Smooth muscle cell (in vitro differentiated cells): ENCODE measurements around the gene SMTNL1. TPM values are rescaled to one million over a fixed set of nuclear protein-coding genes. Genes with fewer than 3 reads are reported as not detected.

ENCODE experiments used
- DNase-seq: peaks from one replicate; lab custom pipeline; 2025; ENCODE audit not compliant: unreplicated experiment; lab: John Stamatoyannopoulos, UW
- H2AFZ ChIP-seq: fragments of 200-600 bp; sonication (generic); 2 replicates; pipeline ENCODE4 v1.6.0; 2016; ENCODE audit warnings: antibody characterized with exemption, low read depth, mild to moderate bottlenecking
- H3F3A ChIP-seq: fragments of 200-600 bp; sonication (generic); 2 replicates; pipeline ENCODE4 v1.6.0; 2017; ENCODE audit warnings: antibody characterized with exemption, low read depth
- H3K27ac ChIP-seq: fragments of 200-600 bp; sonication (generic); 2 replicates; pipeline ENCODE4 v1.5.1; 2016; ENCODE audit warnings: low read depth, mild to moderate bottlenecking
- H3K27me3 ChIP-seq: fragments of 200-600 bp; sonication (generic); 2 replicates; pipeline ENCODE4 v1.6.1; 2016; ENCODE audit warnings: low read depth, mild to moderate bottlenecking
- H3K36me3 ChIP-seq: fragments of 200-600 bp; sonication (generic); 2 replicates; pipeline ENCODE4 v1.5.1; 2016; ENCODE audit warnings: low read depth
- H3K4me1 ChIP-seq: fragments of 200-600 bp; sonication (generic); 2 replicates; pipeline ENCODE4 v1.5.1; 2016; ENCODE audit warnings: low read depth
- H3K4me2 ChIP-seq: fragments of 200-600 bp; sonication (generic); 2 replicates; pipeline ENCODE4 v1.6.0; 2016; ENCODE audit warnings: mild to moderate bottlenecking
- H3K4me3 ChIP-seq: fragments of 200-600 bp; sonication (generic); 2 replicates; pipeline ENCODE4 v1.5.1; 2016; ENCODE audit warnings: mild to moderate bottlenecking
- H3K79me2 ChIP-seq: fragments of 200-600 bp; sonication (generic); 2 replicates; pipeline ENCODE4 v1.6.0; 2016; ENCODE audit warnings: low read depth, mild to moderate bottlenecking
- H3K9ac ChIP-seq: fragments of 200-600 bp; sonication (generic); 2 replicates; pipeline ENCODE4 v1.6.0; 2016; ENCODE audit warnings: low read depth
- H3K9me3 ChIP-seq: fragments of 200-600 bp; sonication (generic); replicated peaks from 2 replicates; pipeline ENCODE4 v1.5.1; 2016; ENCODE audit warnings: low read depth
- H4K20me1 ChIP-seq: fragments of 200-600 bp; sonication (generic); 2 replicates; pipeline ENCODE4 v1.6.0; 2016; ENCODE audit warnings: low read depth
- CTCF ChIP-seq: fragments of 200-600 bp; sonication (generic); IDR thresholded peaks from 2 replicates; pipeline ENCODE4 v1.5.1; 2017; ENCODE audit warnings: borderline replicate concordance, mild to moderate bottlenecking, antibody characterized with exemption; ENCODE audit not compliant: insufficient read depth, poor library complexity, severe bottlenecking
- WGBS: methylation state at CpG from one replicate; pipeline ENCODE4 v1.1.7; 2016; ENCODE audit warnings: low lambda C conversion rate; 5-methylcytosine and 5-hydroxymethylcytosine counted together
- polyA plus RNA-seq: library from polyadenylated mRNA; unstranded; fragments of >200 nt; fragmentation: Nextera tagmentation; extraction: Ambion mirVana; gene quantifications from 2 replicates; pipeline ENCODE4 v1.2.1, GENCODE V29; 2016
- total RNA-seq: library from RNA; depleted of rRNA; stranded (reverse); fragments of >200 nt; gene quantifications from 2 replicates; pipeline ENCODE4 v1.2.3, GENCODE V29; 2014

SMTNL1 gene
- total and polyA plus RNA-seq, 2 experiments from 2014 or later = not detected

GRCh38 chr11:57571606-57572005 is 34.2 kb downstream of the SMTNL1 start:
- Histone ChIP-seq H3K79me2 (no peaks in the 10 kb centered on the region), H3F3A (peaks cover 4% of the 10 kb centered on the region), H3K27me3 (no peaks in the 10 kb centered on the region), H3K9me3 (no peaks in the 10 kb centered on the region), H3K27ac (no peak overlapping the region), H3K9ac (no peak overlapping the region), H2AFZ (no peak overlapping the region), H3K36me3 (no peaks in the 10 kb centered on the region), H3K4me3 (no peak overlapping the region), H3K4me2 (no peak overlapping the region), H4K20me1 (no peaks in the 10 kb centered on the region), H3K4me1 (peaks cover 4% of the 10 kb centered on the region)
- DNase-seq = no peak
- TF ChIP-seq CTCF = no peak
- 88% methylated on average over 2 of the region's 2 CpGs for WGBS

- Histone ChIP-seq H3K4me1 (peaks cover 2% of the 10 kb centered on the region), H3K36me3 (no peaks in the 10 kb centered on the region), H3F3A (no peaks in the 10 kb centered on the region), H3K4me3 (no peak overlapping the region), H3K27ac (no peak overlapping the region), H3K9ac (no peak overlapping the region), H3K79me2 (no peaks in the 10 kb centered on the region), H2AFZ (no peak overlapping the region), H3K9me3 (no peaks in the 10 kb centered on the region), H3K27me3 (no peaks in the 10 kb centered on the region), H3K4me2 (no peak overlapping the region), H4K20me1 (no peaks in the 10 kb centered on the region)
- WGBS = 63% methylated on average over 4 of the region's 4 CpGs
- TF ChIP-seq CTCF = no peak
- no peak for DNase-seq
These were observed 36.7 kb downstream of the SMTNL1 start for GRCh38 chr11:57574061-57574460.

GRCh38 chr11:57584341-57584740 is 46.9 kb downstream of the SMTNL1 start:
- Histone ChIP-seq H3K27me3 (no peaks in the 10 kb centered on the region), H4K20me1 (no peaks in the 10 kb centered on the region), H3K4me2 (no peak overlapping the region), H3K36me3 (no peaks in the 10 kb centered on the region), H2AFZ (no peak overlapping the region), H3K79me2 (no peaks in the 10 kb centered on the region), H3K27ac (no peak overlapping the region), H3F3A (no peaks in the 10 kb centered on the region), H3K9ac (no peak overlapping the region), H3K9me3 (no peaks in the 10 kb centered on the region), H3K4me1 (peaks cover 10% of the 10 kb centered on the region), H3K4me3 (no peak overlapping the region)
- 81% methylated on average over 9 of the region's 9 CpGs for WGBS
- no peak for TF ChIP-seq CTCF
- no peak for DNase-seq

- Histone ChIP-seq H3K79me2 (no peaks in the 10 kb centered on the region), H3K4me2 (no peak overlapping the region), H3K4me1 (peaks cover 10% of the 10 kb centered on the region), H3K36me3 (no peaks in the 10 kb centered on the region), H3K27ac (no peak overlapping the region), H4K20me1 (no peaks in the 10 kb centered on the region), H3K9me3 (no peaks in the 10 kb centered on the region), H3K4me3 (no peak overlapping the region), H3K27me3 (no peaks in the 10 kb centered on the region), H2AFZ (no peak overlapping the region), H3K9ac (no peak overlapping the region), H3F3A (no peaks in the 10 kb centered on the region)
- TF ChIP-seq CTCF = no peak
- DNase-seq = no peak
These were observed 47.9 kb downstream of the SMTNL1 start for GRCh38 chr11:57585301-57585700.
